Heart left ventricle (tissue), 13 donors: ENCODE results near the gene EOGT.

Experiments used
- CTCF ChIP-seq, 12 donors: fragments of 200-600 bp; sonication (generic) in 4 of 12; IDR thresholded peaks; one replicate each; pipeline versions ENCODE4 v1.5.0 to v1.8.0; 2018 to 2022; ENCODE audit warnings: antibody characterized with exemption in 12 of 12, mild to moderate bottlenecking in 5 of 12
- POLR2A ChIP-seq, 2 donors: fragments of 450-650 bp; IDR thresholded peaks; one replicate each; pipeline ENCODE4 v1.6.1; 2017; ENCODE audit warnings: antibody characterized with exemption in 2 of 2, mild to moderate bottlenecking in 2 of 2, moderate library complexity in 2 of 2
- donor health status: ischemic (EF 13 %, LVEDD 7.1; RV severe dilation, severe dysfunction).
- donor health status: DM: no; HTN: yes; CAD: no.
- donor health status: DM: no; HTN: no; CAD: no.
- donor health status: ischemic (EF 25% LVEDD 6.9; RV normal size, moderate dysfunction).
- donor health status: ischemic (EF 25% LVEDD 5.7; RV mildly dilated, moderate dysfunction).
- donor health status: ischemic (EF 35%, LVEDD 5.7; RV mildly dilated, moderate dysfunction).
- donor health status: nonischemic (EF 11% LVEDD 7.7; RV severe dilation, severe dysfunction).
- donor health status: DM: yes; HTN: yes; CAD: no.
- donor health status: PGD.
- donor health status: ischemic (EF 29% LVEDD 5.4; RV normal size, mild dysfunction).
- donor health status: nonischemic (EF 23%, LVEDD 6.1; RV moderate dilation, normal function).

GRCh38 chr3:68988740-68989139, 24.7 kb downstream of the EOGT start:
- TF ChIP-seq POLR2A (IDR thresholded peaks at IDR 0.05) (no peak), CTCF (IDR thresholded peaks at IDR 0.05) (no peak)
